ENCODE data around the gene ONECUT3. TPM values are rescaled to one million over a fixed set of nuclear protein-coding genes. Genes with fewer than 3 reads are reported as not detected.

Gene ONECUT3
- total and polyA plus RNA-seq, 9 of the 15 experiments (the other 6 are each of a cell fraction or from before 2014, with no cell fraction given): not detected

- TF ChIP-seq BRD9 (IDR thresholded peaks at IDR 0.05; ENCODE audit: low read depth, partially characterized antibody): no peak
- no peak for TF ChIP-seq AFF4 (CRISPR knock-in tag; IDR thresholded peaks at IDR 0.05)
- TF ChIP-seq RBFOX2 (IDR thresholded peaks at IDR 0.05; ENCODE audit: low read depth, low read length): 0 out of 2 replicates have a peak, but pooled peaks have one; percentile 8
- TF ChIP-seq NCOA2 (IDR thresholded peaks at IDR 0.05; ENCODE audit: partially characterized antibody in 2 of 2): no peak
- no peak for TF ChIP-seq ZNF282 (CRISPR knock-in tag; IDR thresholded peaks at IDR 0.05)
- TF ChIP-seq TEAD1 (CRISPR knock-in tag; IDR thresholded peaks at IDR 0.05): peak in 1 of 2 experiments; percentile 13; a peak in 1 of 4 replicates
- TF ChIP-seq MTA1 (IDR thresholded peaks at IDR 0.05; ENCODE audit: borderline replicate concordance): no peak
- no peak for TF ChIP-seq E2F6 (IDR thresholded peaks at IDR 0.05; ENCODE audit: borderline replicate concordance in 1 of 2, extremely low read depth in 1 of 2, insufficient read depth in 1 of 2, insufficient read length in 1 of 2, low read depth in 1 of 2, low read length in 1 of 2, poor library complexity in 1 of 2, severe bottlenecking in 1 of 2)
- no peak for TF ChIP-seq ZNF764 (CRISPR knock-in tag; IDR thresholded peaks at IDR 0.05; ENCODE audit: low read depth)
- TF ChIP-seq MLLT1 (IDR thresholded peaks at IDR 0.05): no peak
- TF ChIP-seq ZNF589 (CRISPR knock-in tag; IDR thresholded peaks at IDR 0.05; ENCODE audit: low read depth): peak; percentile 63; the same call in 1 of the 2 replicates
- TF ChIP-seq ETS2 (tag; IDR thresholded peaks at IDR 0.05; ENCODE audit: borderline replicate concordance, poor library complexity, severe bottlenecking): no peak
- no peak for TF ChIP-seq ZBTB33 (CRISPR knock-in tag; IDR thresholded peaks at IDR 0.05)
- no peak for TF ChIP-seq ZNF134 (CRISPR knock-in tag; conservative IDR thresholded peaks at IDR 0.05)
- no peak for TF ChIP-seq ZNF239 (CRISPR knock-in tag; IDR thresholded peaks at IDR 0.05)
- TF ChIP-seq ATF6 (CRISPR knock-in tag; IDR thresholded peaks at IDR 0.05): no peak
These were observed 13.6 kb downstream of the ONECUT3 start (continued) for GRCh38 chr19:1766800-1767352.
